ENCODE data around the gene ETV1.

ETV1 gene

DNA sequence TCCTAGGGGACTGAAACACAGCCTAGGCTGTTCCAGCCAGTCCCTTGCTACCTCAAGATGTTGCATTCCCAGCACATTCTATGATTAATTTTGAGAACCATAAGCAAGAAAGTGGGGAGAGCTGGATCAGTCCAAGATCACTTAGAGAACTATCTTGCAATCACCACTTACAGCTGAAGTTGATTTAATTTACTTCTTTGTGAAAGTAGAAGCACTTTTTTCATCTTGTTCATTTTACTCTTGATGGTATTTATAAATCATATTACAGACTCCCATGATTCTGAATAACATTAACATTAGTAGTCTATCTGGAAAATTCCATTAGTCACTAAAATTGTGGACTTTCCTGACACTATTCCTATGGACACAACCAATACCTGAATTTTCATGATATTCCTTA, 118.5 kb downstream of the ETV1 start:
- DNase-seq (ENCODE audit: extremely low read depth, low read depth), result no peak
- TF ChIP-seq, protein P1, sequence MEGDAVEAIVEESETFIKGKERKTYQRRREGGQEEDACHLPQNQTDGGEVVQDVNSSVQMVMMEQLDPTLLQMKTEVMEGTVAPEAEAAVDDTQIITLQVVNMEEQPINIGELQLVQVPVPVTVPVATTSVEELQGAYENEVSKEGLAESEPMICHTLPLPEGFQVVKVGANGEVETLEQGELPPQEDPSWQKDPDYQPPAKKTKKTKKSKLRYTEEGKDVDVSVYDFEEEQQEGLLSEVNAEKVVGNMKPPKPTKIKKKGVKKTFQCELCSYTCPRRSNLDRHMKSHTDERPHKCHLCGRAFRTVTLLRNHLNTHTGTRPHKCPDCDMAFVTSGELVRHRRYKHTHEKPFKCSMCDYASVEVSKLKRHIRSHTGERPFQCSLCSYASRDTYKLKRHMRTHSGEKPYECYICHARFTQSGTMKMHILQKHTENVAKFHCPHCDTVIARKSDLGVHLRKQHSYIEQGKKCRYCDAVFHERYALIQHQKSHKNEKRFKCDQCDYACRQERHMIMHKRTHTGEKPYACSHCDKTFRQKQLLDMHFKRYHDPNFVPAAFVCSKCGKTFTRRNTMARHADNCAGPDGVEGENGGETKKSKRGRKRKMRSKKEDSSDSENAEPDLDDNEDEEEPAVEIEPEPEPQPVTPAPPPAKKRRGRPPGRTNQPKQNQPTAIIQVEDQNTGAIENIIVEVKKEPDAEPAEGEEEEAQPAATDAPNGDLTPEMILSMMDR (IDR thresholded peaks at IDR 0.05; ENCODE audit: low read depth, low read length), result no peak

DNA sequence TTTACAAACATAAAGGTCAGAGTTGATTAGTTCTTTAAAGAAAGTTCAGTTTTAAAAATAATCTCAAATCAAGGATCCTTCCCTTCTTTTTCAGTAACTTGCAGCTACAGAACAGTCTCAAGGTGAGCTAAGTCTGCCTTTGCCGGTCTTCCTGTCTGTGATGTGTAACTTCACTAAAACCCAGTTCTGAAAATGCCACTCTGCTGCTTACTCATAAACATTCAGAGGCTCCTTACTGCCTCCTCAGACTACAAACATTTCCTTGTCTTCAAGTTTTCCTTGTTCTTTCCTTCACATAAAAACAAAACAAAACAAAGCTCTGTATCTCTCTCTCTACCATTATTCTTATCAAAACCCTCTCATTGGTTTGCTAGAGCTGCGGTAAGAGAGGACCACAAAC, 128.7 kb downstream of the ETV1 start:
- TF ChIP-seq, protein P1 (IDR thresholded peaks at IDR 0.05; ENCODE audit: low read depth, low read length), result no peak
- DNase-seq (ENCODE audit: extremely low read depth, low read depth), result no peak

DNA sequence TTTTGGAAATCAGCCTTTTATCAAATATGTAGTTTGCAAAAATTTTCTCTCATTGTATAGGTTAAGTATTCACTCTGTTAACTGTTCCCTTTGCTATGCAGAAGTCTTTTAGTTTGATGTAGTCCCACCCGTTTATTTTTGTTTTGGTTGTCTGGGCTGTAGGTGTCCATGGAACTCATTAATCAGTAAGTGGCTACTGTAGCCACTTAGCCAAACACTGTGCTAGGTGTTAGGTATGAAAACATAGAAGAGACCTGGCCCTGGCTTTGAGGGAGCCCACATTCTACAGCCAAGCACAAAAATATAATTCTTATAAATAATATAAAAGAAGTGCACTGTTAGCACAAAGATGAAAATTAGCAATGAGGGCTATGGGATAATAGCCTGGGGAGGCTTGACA, 133.5 kb downstream of the ETV1 start:
- no peak for DNase-seq (ENCODE audit: extremely low read depth, low read depth)
- TF ChIP-seq, protein P1 (IDR thresholded peaks at IDR 0.05; ENCODE audit: low read depth, low read length), result no peak

DNA sequence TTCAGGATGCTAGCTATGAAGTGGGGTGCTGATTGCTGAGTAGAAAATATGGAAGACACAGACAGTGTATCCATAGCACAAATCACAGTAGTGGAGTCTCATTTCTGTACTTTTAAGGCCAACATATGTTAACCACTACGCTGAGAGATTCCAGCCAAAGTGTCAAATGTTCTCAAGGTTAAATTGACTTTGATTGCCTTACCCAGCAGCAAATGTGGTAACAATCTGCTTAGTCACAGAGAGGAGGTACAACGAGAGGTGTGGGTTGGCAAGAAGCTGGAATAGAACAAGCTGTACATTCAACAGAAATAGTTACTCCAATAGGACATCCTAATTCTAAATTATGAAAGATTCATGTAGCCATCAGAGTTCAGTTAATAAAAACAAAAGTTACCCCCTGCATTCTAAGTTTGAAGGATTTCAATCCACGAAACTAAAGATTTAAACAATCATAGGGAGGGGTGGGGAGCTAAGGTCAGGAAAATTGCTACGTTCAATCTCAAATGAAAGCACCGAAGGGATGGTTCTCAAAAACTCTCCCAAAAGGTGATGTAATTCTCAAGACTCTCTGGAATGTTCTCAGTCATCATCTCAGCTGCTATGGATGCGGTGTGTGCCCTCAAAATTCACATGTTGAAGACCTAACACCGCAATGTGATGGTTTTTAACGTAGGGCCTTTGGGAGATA, 137.0 kb downstream of the ETV1 start:
- no peak for DNase-seq (ENCODE audit: extremely low read depth, low read depth)
- TF ChIP-seq, protein P1 (IDR thresholded peaks at IDR 0.05; ENCODE audit: low read depth, low read length), result no peak

DNA sequence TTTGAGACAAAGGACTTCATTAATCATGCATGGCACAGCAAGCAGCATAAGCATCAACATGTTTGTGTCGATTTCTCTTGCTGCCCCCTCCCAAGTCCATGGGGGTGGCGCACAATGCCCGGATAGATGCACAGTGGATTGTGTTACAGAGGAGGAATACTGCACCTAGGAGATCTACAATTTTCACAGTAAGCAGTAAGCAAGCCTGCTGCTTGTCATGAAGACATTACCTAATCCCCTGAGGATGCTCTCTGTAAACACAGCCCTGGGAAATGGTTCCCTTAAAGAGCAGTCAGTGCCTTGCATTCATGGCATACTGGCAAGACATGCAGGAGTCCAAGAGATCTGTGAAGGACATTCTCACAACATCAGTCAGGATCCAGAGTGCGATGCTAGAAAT, 137.7 kb downstream of the ETV1 start:
- no peak for DNase-seq (ENCODE audit: extremely low read depth, low read depth)
- TF ChIP-seq, protein P1 (IDR thresholded peaks at IDR 0.05; ENCODE audit: low read depth, low read length), result no peak

DNA sequence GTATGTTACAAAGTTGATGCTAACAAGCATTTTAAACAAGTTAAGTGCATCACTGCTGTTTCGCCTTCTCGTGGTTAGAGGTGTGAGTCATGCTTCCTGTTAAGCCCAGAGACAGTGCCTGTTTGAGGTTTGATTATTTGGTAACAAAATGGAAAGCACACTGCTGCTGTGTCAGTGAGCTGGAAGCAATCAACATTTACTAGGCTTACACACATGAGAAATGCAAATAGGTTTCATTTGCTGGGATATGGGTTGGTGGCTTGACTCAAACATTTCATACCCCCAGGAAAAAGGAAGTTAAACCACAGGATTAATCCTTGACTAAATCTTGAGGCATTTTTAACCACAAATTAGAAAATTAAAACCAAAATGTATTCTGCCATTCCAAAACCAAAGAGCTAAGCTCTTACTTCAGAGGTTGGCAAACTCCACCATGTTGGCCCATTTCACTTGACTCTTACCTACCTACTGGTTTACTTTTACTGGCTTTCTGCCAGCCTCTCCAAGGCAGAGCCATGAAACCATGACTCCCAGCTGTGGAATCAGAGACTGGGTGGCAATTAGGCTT, 139.2 kb downstream of the ETV1 start:
- peak; percentile 98 for DNase-seq (ENCODE audit: extremely low read depth, low read depth)
- TF ChIP-seq, protein P1 (IDR thresholded peaks at IDR 0.05; ENCODE audit: low read depth, low read length), result no peak

DNA sequence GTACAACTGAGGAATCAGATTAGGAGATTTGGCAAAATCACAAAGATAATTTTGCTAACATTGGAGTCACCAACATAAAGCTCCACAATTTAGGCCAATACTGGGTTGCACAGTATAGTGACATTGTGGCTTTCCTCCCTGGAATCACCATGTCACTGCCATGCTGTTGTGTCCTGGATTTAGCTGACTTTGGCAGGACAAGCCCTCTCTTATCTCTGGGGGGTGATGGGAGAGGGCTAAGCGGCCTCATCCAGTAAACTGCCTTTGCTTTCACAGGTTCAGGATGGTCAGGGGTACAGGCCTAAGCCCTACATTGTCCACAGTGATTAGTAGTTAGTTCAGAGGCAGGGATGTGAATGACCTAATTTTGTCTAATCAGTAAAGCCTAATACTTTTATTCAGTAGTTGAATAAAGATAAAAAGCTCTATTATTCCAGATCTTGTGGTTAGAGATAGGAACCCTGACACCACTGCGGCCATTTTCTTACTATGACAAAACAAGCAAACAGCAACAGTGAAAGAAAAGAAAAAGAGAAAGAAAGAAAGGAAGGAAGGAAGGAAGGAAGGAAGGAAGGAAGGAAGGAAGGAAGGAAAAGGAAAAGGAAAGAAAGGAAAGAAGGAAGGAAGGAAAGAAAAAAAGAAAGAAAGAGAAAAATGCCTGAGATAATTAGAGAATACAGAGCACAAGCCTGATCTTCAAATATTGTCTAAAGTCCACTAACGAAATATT, 140.1 kb downstream of the ETV1 start:
- DNase-seq (ENCODE audit: extremely low read depth, low read depth), result no peak

More for the DNA sequence above, 140.1 kb downstream of the ETV1 start:
- TF ChIP-seq, protein P1 (IDR thresholded peaks at IDR 0.05; ENCODE audit: low read depth, low read length), result no peak
